Measurements from ENCODE around the gene OR10J4.

DNA sequence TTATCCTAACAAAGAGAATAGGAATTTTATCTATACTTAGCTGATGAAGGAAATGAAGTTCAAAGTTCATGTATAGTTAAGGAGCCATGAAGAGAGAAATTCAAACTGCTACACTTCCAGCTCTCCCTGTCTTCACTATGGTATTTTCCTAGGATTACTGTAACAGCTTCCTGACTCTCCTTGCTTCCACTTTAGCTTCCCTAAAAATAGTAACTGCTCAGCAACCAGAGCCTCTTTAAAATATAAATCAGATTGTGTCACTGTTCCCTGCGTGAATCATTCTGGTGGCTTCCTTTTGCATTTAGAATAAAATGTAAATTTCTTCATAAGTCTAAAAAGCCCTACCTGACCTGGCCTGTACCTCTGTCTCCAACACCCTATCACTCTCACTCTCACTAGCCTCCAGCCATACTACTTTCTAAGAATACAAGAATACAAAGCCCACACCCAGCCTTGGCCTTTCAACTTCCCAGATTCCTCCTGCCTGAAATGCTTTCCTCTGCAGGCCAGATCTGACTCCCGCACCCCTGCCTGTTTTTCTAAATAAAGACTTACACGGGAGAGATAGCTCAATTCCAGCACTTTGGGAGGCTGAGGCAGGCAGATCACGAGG lies 38.0 kb downstream of the OR10J4 start:
- TF ChIP-seq, protein P1, sequence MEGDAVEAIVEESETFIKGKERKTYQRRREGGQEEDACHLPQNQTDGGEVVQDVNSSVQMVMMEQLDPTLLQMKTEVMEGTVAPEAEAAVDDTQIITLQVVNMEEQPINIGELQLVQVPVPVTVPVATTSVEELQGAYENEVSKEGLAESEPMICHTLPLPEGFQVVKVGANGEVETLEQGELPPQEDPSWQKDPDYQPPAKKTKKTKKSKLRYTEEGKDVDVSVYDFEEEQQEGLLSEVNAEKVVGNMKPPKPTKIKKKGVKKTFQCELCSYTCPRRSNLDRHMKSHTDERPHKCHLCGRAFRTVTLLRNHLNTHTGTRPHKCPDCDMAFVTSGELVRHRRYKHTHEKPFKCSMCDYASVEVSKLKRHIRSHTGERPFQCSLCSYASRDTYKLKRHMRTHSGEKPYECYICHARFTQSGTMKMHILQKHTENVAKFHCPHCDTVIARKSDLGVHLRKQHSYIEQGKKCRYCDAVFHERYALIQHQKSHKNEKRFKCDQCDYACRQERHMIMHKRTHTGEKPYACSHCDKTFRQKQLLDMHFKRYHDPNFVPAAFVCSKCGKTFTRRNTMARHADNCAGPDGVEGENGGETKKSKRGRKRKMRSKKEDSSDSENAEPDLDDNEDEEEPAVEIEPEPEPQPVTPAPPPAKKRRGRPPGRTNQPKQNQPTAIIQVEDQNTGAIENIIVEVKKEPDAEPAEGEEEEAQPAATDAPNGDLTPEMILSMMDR (IDR thresholded peaks at IDR 0.05), result no peak
- TF ChIP-seq POLR2A (IDR thresholded peaks at IDR 0.05) (no peak), EP300 (IDR thresholded peaks at IDR 0.05) (no peak), POLR2AphosphoS5 (IDR thresholded peaks at IDR 0.05) (no peak)
